GM19395 (cell line): ENCODE data around the gene ALG9.

Experiments used
- ATAC-seq: cut with Tn5 transposase; IDR thresholded peaks from one replicate; pipeline ENCODE4 v1.9.1; 2021; ENCODE audit warnings: mild to moderate bottlenecking, moderate library complexity; ENCODE audit not compliant: unreplicated experiment

Gene ALG9

DNA sequence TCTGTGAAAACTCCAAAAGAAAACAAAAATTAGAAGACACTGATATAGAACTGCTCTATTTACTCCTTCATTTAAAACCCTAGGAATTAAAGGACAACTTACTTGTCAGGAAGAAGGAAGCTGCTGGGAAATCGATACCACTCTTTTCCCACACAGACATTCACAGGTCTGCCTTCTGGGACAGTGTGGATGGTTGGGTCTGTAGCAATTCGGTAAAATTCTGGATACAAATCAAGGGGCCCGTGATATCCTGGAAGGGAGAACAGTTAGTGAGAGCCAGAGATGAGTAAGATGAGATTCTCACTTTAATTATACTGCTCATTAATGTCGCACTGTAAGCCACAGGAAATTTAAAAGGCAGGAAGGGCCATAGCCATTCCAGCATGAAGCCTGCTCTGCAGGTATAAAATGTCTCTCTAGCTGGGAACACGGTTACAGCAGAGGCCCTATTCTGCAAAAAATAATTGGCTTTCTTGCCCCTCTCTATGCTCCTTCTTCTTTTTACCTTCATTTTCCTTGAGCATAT, 34.0 kb downstream of the ALG9 start:
- ATAC-seq: no peak

DNA sequence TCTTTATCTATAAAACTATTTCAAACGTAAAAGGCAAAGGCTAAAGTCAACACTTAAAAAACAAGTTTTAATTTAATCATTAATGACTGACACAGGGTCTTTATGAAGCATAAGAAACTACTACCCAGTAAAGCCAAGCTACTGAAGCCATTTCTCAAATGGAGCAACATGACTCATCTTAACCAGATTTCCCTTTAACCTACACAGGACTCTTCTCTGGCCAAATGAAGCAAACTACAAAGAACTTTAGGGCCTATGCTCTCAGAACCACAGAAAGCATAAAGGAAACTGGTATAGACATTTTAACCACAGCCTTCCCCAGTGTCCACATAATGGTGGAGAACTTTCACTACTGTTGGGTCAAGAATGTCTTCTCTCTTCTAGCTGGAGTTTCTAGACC, 34.7 kb downstream of the ALG9 start:
- ATAC-seq: peak; percentile 87

DNA sequence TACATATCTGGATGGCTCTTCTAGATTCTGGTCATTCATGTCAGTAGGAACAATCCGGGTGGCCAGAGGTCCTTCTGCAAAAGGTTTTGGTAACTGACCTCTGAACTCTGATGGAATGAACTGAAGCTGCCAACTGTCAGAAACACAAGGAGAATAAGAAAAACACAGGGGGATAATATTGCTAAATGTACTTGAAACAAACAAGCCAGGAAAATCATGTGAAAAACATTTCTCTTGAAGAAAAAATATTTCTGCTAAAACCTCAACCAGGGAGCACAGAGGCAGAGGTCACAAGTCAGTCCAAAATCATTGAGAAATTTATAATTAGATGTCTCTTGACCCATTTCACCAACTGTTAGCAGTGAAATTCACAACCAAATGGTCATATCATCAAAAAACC, 35.2 kb downstream of the ALG9 start:
- no peak for ATAC-seq

DNA sequence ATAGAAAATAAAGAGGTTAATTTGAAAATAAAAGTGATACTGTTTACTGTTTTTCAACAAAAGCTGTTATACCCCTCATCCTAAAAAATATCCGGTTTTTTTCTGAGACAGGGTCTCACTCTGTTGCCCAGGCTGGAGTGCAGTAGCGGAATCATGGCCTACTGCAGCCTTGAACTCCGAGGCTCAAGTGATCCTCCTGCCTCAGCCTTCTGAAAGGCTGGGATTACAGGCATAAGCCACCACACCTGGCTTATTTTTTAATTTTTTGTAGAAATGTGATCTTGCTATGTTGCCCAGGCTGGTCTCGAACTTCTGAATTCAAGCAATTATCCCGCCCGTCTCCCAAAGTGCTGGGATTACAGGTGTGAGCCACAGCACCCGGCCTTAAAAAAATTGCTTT, 35.7 kb downstream of the ALG9 start:
- no peak for ATAC-seq

DNA sequence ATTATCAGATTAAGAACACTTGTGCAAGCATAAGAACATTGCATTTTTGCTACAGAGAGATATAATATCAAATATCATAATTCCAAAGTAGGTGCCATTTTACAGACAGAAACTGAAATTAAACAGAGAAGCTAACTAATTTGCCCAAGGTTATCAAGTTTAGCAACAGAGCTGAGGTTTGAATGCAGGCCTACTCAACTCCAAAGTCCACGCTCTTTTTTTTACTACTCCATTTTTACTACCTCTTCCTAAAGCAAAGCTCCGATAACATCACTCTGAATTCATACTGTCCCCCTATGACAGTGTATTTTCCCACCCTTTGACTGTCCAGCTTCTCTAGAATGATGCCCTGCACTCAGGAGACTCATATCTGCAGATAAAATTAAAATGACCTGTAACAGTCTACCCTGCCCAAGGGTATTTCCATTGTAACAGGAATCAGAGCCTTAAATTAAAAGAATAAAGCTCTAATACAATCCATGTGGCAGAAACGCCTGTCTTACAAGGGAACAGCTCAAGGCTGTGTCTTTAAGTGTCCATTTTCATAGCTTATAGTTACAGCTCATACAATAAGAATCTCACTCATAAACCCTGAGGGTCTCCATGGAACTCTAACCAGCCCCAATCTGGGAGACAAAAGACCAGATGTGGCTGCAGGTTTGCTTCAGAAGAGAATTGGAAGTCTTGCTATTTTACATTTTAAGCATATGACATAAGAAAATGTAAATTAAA, 36.8 kb downstream of the ALG9 start:
- no peak for ATAC-seq

DNA sequence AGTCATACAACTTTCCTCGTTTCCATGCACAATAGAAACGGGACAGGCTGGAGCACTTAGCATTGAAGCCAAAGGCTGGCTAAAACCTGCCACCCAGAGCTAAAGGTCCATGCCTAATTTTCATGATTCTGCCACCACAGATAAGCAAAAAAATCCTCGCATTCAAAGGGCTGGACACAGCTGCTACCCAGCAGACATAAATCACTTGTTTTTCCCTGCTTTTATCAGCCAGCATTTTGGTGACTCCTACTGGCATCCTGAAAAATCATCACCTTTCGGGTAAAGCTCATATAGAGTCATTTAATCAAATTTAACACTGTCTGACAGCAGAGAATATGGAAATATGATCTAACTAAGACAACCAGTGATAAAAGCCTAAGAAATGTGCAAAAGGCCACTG, 37.9 kb downstream of the ALG9 start:
- ATAC-seq: no peak

DNA sequence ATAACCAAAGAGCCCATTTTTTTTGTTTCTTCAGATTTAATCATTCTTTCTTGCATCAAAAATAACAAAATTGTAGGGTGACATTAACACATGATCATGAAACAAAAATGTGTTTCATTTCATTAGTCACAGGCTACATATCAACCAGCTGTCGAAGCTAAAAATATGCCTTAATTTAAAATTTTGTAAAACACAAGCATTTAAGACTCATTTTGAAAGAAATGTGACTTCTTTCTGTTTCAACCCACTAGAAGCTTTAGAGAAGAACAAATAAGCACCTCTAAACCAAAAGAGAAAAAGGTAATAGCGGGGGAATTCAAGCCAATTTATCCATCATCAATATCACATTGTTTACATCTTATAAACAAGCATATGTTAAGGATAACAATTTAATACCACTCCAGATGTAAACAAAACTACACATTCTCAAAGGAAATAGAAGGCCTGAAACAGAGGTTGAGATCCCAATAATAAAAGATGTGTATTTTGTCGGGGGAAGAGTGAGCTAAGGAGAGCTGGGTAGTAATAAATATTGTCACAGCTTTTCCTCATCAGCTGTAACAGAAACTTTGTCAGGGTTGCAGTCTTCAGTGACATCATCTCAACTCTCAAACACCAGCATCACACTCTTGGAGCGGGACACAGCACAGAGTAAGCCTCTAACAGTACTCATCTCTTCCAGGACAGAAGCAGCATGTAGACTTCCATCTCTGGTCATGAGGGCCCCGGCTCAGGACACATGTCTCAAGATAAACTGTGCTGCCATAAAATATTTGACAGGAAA, 42.0 kb downstream of the ALG9 start:
- peak; percentile 68 for ATAC-seq

DNA sequence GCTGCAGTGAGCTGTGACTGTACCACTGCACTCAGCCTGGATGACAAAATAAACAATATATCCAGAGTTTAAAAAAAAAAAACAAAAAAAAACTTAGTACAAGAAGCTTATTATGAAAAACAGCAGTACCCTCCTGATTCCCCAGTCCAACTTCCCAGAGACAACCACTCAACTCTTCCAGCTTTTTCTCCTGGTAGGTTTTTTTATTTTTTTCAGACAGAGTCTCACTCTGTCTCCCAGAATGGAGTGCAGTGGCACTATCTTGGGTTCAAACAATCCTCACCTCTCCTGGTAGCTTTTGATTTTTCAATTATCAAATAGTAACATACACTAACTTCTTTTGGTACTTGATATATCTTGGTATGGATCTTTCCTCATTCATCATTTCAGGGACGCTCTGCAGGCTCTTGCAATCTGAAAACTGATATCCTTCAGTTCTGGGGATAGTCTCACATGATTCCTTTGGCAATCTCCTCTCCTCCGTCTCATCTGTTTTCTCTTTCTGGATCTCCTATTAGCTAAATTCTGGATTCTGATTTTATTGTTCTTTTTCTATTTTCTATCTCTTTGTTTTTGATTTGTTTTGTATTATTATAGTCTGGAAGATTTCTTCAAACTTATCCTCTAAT, 44.9 kb downstream of the ALG9 start:
- no peak for ATAC-seq

DNA sequence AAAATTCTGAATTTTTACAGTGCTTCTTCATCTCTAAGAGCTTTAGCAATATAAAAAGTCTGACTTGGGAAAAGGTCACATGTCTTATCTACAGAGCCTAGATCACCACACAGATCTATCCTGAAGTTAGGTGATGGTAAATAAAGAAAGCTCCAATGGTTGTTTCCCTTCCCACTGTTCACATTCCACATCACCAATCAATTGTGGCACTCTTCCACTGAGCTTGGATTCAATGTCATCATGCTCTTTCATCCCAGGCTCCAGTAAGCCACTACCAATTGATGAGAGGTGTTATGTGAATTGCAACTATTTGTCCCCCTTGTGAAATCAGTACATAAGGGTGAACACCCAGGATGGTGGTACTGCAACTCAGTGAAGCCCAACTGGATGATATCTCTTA, 47.8 kb downstream of the ALG9 start:
- no peak for ATAC-seq

DNA sequence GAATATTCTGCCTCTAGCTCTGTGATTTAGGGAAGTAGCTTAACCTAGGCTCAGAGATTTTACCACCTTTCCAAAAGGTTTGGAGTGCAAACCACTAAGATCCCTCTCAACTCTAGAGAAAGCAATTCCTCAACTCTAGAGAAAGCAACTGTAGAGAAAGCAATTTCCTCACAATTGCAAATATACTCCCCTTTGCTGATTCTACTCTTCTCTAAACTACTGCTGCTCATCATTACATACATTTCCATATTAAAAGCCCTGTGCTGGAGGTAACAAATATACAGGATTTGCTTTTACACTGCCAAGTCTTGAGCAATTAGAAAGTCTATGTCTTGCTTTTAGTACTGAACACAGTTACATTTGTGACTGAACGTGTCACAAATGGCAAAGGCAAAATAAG, 48.2 kb downstream of the ALG9 start:
- ATAC-seq: no peak

DNA sequence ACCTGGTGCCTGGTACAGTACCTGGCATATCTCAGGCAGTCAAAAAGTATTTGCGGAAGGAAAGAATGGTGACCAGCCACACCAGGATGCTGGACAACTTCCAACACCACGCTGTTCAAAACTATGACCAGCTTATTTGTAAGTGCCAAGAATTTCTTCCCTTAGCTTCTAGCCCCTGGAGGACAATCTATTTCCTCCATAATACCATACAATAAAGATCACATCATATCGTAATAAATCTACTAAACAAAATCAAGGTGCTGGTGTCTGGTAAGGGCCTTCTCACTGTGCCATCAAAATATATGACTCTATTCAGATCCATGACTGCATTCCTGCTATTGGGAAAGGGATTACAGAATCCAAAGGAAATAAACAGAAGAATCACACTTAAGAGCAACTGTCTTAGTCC, 51.5 kb downstream of the ALG9 start:
- ATAC-seq: no peak

DNA sequence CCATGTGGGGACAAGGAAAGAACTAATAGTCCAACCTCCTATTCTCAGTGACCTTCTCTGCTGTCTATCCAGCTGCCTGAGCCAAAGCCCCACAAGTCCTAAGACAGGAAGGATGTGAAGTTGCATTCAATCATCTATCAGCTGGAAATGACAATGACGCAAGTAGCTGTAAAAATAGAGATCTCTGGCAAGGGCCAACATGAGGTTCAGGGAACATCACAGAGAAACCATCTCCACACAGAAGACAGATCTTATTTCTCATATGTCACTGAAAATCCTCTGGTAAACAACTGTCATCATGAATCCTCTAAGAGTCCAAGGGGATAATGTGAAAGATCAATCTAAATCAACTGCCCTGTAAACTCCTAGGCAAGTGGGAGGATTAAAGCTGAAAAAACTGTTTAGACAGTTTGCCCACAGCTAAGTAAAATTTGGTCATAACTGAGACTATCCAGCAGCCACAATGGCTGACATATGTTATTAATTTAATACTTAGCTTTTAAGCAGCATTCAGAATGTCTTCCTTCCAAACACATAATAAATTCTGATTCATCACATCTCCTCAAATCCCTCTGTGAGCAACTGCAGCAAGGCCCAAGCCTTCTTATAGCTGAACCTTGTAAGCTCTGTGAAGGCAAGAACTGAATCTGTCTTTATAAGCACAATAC, 52.1 kb downstream of the ALG9 start:
- ATAC-seq: no peak

DNA sequence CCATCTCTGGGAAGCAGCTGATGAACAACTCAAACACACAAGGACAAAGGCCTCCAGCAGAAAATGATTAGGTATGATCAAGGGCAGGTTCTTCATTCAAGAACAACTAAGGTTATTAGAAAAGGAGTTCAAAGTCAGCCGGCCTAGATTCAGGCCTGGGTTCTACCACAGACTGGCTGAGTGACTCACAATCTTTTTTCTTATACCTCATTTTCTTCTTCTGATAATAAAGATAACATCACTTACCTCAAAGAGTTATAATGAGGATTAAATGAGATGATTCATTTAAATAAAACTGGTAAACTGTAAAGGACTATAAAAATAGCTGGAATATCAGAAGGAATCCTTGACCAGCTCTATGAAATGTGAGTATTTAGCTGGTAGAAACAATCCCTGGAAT, 55.9 kb downstream of the ALG9 start:
- no peak for ATAC-seq

DNA sequence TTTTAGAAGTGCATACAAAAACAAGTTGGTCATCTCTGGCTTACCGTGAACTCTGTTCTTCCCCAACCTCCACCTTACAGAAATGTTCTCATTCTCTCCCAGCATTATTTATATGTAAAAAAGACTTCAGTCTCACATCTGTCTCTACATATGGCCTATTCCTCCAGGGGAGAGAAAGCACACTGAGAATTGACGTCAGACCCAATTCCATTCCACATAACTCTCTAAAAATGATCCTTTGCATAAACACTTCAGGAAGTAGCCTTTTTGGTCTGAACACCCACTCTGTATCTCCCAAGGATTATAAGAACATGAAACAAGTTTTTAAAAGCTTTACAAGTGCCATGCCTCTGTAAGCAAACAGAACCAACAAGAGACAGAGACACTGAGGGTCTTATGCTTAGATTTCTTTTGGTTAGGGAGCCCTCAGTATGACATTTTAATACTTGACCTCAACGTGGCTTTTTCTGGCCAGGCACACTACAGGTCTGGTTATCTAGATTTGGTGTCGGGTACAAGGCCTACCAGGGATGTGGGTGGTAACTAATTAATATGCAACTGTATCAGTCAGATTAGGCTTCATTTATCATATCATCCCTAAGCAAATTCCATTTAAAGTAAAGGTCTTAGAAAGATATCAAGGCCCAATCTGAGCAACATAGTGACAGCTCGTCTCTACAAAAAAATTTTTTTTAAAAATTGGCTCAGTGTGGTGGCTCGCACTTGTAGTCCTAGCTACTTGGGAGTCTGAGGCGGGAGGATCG, 56.6 kb downstream of the ALG9 start:
- no peak for ATAC-seq

DNA sequence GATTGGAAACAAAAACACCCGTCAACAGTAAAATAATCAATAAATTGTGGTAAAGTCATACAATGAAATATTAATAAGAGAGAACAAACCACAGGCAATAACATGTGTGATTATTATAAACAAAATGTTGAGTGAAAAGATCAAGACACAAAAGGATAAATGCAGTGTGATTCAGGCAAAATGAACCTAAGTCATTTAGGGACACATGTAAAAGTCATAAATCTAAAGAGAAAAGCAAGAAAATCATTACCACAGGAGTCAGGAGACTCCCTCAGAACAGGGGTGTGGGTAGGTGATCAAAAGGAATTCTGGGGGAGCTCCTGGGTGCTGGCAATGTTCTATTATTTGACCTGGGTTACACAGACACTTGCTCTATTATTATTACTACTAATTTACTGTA, 57.3 kb downstream of the ALG9 start:
- ATAC-seq: no peak

DNA sequence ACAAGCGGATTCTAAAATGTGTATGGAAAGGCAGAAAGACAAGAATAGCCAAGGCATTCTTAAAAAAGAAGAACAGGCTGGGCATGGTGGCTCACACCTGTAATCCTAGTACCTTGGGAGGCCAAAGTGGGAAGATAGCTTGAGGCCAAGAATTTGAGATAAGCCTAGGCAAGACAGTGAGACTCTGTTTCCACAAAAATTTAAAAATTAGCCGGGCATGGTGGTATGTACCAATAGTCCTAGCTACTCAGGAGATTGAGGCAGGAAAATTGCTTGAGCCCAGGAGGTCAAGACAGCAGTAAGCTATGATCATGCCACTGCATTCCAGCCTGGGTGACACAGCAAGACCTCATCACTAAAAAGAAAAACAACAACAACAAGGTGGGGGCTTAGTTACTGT, 59.2 kb downstream of the ALG9 start:
- no peak for ATAC-seq

DNA sequence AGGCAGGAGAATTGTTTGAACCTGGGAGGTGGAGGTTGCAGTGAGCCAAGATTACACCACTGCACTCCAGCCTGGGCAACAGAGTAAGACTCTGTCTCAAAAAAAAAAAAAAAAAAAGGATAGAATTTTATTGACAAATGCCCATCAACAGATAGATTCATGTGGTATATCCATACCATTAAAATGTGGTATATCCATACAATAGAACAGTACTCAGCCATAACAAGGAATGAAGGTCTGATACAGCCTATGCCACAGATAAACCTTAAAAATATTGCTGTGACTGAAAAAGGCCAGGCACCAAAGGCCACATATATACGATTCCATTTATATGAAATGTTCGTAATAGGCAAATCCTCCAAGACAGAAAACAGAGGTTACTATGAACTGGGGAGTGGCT, 59.9 kb downstream of the ALG9 start:
- no peak for ATAC-seq

DNA sequence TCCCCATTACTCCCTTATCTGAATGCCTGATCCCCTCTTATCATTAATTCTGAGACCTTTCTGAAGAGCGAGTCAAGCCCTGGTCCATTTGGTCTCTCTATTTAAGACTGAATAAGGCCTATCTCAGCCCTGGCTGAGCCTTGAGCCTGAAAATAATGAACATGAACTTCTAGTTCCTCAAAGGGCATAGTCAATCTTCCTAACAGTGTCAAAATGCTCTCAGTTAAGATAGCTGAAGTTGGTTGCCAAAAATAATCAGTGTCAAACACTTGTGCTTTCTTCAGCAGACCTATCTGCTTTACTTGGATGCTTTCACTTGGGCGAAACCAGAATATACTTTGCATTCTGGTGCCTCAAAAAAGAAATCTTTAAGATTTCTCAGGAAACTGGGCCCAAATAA, 62.5 kb downstream of the ALG9 start:
- ATAC-seq: no peak

DNA sequence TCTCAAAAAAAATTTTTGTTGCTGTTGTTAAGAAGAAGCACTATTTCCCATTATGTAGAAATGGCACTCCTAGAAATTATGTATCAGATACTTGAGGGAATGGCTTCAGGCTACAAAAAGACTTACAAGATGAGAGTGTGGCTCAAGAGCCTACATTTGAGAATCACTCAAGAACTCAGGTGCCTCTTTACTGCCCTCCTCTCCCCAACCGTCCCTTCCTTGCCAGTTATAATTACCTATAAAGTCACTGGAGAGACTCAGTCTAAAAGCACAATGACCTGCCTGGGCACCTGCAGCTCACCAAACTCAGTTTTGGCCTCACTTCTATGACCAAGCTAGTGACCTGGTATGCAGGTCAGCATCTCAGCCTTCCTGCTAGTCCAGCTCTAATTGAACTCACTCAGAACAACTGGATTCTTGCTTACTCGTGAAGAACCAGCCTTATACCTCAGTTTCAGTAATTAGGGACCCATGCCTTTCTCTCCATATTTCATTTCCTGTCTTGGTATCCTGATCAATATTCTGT, 63.3 kb downstream of the ALG9 start:
- ATAC-seq: no peak

DNA sequence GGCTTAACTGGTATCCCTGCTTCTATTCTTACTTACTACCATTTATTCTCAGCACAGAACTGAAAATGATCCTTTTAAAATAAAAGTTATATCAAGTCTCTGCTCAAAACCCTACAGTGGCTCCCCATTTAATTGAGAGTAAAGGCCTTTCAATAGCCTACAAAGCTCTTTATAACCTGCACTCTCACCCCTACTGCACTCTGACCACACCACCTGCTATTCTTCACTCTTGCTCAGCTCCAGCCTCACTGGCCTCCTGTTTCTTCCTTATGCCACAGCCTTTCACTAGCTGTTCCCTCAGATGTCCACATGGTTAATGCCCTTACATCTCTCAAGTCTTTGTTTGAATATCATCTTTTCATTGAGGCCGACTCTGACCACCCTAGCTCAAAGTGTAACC, 64.3 kb downstream of the ALG9 start:
- ATAC-seq: no peak
